DOHH2 (cell line): Measurements from ENCODE around the gene C1orf159.
"Not testable (repeated sequence)": the region's sequence is repeated elsewhere in the genome, so short reads cannot be mapped to it uniquely, and the experiment has no call there.

Experiments used
- H3F3A ChIP-seq: fragments of 200-600 bp; sonication (generic), shearing (Covaris generic); 2 replicates; pipeline ENCODE4 v1.6.0; 2016; ENCODE audit warnings: antibody characterized with exemption, mild to moderate bottlenecking; ENCODE audit not compliant: control insufficient read depth, insufficient read depth
- H3K27ac ChIP-seq: fragments of 200-600 bp; sonication (generic); 2 replicates; pipeline ENCODE4 v1.5.1; 2014; ENCODE audit warnings: low read depth, mild to moderate bottlenecking, low read length, moderate library complexity
- H3K27me3 ChIP-seq: fragments of 200-600 bp; sonication (generic); 2 replicates; pipeline ENCODE4 v1.6.1; 2014; ENCODE audit warnings: mild to moderate bottlenecking, low read length, mixed read lengths; ENCODE audit not compliant: control insufficient read depth
- H3K36me3 ChIP-seq: fragments of 200-600 bp; sonication (generic); 2 replicates; pipeline ENCODE4 v1.6.1; 2014; ENCODE audit warnings: mild to moderate bottlenecking, low read length, moderate library complexity, mixed read lengths; ENCODE audit not compliant: control insufficient read depth
- H3K4me1 ChIP-seq: fragments of 200-600 bp; sonication (generic); 2 replicates; pipeline ENCODE4 v1.6.1; 2014; ENCODE audit warnings: mild to moderate bottlenecking, low read length, mixed read lengths; ENCODE audit not compliant: control insufficient read depth
- H3K4me2 ChIP-seq: fragments of 200-600 bp; sonication (generic); 2 replicates; pipeline ENCODE4 v1.6.0; 2014; ENCODE audit warnings: mild to moderate bottlenecking, low read length, moderate library complexity
- H3K4me3 ChIP-seq: fragments of 200-600 bp; sonication (generic); 2 replicates; pipeline ENCODE4 v1.5.1; 2014; ENCODE audit warnings: mild to moderate bottlenecking, low read length, mixed read lengths
- H3K79me2 ChIP-seq: fragments of 200-600 bp; sonication (generic); 2 replicates; pipeline ENCODE4 v1.6.1; 2014; ENCODE audit warnings: mild to moderate bottlenecking, low read length, mixed read lengths; ENCODE audit not compliant: control insufficient read depth
- H3K9me2 ChIP-seq: fragments of 200-600 bp; sonication (generic); replicated peaks from 2 replicates; pipeline ENCODE4 v1.6.1; 2014; ENCODE audit warnings: mild to moderate bottlenecking, low read length, mixed read lengths; ENCODE audit not compliant: control insufficient read depth
- H3K9me3 ChIP-seq: fragments of 200-600 bp; sonication (generic); 2 replicates; pipeline ENCODE4 v1.6.1; 2014; ENCODE audit warnings: antibody characterized with exemption, low read length, mixed read lengths; ENCODE audit not compliant: control insufficient read depth, insufficient read depth
- H4K20me1 ChIP-seq: fragments of 200-600 bp; sonication (generic); 2 replicates; pipeline ENCODE4 v1.6.0; 2014; ENCODE audit warnings: low read depth, mild to moderate bottlenecking, antibody characterized with exemption, low read length, moderate library complexity; ENCODE audit not compliant: control insufficient read depth, insufficient read depth
- EZH2phosphoT487 ChIP-seq: fragments of 200-600 bp; sonication (generic); IDR thresholded peaks from 2 replicates; pipeline ENCODE4 v1.6.1; 2017; ENCODE audit warnings: borderline replicate concordance, mild to moderate bottlenecking, antibody characterized with exemption, low read length, moderate library complexity, mixed read lengths
- TF ChIP-seq, protein P1 (sequence below): fragments of 200-600 bp; sonication (generic); IDR thresholded peaks from one replicate; pipeline ENCODE4 v1.5.1; 2014; ENCODE audit warnings: antibody characterized with exemption, mild to moderate bottlenecking, low read depth, low read length; ENCODE audit not compliant: poor library complexity, severe bottlenecking

The C1orf159 gene

DNA sequence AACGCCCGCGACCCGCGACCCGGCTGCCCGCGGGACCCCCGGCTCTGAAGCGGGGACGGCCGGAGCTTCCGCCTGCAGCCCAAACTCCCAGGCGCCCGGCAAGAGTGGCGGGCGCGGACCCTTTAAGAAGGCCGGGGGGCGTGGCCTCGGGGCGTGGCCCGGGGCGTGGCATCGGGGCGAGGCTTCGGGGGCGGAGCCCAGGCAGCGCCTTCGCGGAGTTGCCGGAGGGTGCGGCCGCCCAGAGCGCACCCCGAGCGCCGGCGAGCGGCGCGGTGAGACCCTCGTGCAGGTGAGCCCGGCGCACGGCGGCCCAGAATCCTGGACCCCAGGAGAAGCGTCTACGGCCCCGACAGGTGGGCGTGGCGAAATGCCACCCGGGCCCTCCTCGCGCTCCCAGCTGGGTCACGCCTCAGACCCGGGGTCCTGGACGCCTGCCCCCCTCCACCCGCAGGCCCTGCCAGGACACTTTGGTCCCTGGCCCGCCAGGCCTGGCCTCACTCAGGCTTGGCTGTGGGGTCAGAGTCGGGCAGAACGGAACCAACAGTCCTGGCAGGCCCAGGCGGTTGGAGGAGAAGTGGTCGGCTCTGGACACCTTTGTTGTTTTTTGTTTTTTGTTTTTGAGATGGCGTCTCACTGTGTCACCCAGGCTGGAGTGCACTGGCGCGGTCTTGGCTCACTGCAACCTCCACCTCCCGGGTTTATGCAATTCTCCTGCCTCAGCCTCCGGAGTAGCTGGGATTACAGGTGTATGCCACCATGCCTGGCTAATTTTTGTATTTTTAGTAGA lies 56.2 kb downstream of the C1orf159 start:
- peaks cover 56% of the 10 kb centered on the region for H3K27me3 ChIP-seq
- H3K27ac ChIP-seq = no peak overlapping the region

DNA sequence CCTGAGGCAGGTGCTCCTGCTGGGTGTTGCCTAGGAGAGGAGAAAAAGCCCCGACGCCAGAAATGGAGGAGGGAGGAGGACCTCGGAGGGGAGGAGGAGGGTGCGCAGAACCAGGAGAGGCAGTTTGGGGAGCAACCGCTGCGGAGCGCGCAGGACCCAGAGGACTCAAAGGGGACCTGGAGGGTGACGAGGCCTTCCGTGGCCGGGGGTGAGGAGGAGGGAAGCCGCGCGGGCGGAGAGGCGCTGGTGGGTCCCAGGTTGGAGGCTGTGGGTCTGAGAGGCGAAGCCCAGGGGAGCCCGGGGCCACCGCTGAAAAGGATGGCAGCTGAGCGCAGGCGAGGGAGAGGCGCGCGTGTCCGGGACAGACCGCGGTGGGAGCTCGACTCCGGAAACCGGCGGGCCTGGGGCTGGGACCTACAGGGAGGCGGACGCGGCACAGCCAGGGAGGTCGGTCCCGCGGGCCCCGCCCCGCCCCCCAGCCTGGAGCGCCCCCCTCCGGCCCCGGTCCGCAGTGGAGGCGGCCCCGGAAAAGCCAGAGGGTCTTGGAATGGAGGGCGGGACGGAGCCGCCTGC lies 56.9 kb downstream of the C1orf159 start:
- Histone ChIP-seq H3K9me3 (no peaks in the 10 kb centered on the region), H3K4me3 (peak overlapping the region; percentile 63), H4K20me1 (no peaks in the 10 kb centered on the region), H3K79me2 (no peaks in the 10 kb centered on the region), H3F3A (no peaks in the 10 kb centered on the region), H3K4me2 (peak overlapping the region; percentile 73), H3K36me3 (no peaks in the 10 kb centered on the region), H3K27me3 (peaks cover 51% of the 10 kb centered on the region), H3K27ac (no peak overlapping the region), H3K9me2 (no peaks in the 10 kb centered on the region), H3K4me1 (peaks cover 21% of the 10 kb centered on the region)
- 0 out of 2 replicates have a peak, but pooled peaks have one; percentile 43 for TF ChIP-seq EZH2phosphoT487
- TF ChIP-seq, protein P1, sequence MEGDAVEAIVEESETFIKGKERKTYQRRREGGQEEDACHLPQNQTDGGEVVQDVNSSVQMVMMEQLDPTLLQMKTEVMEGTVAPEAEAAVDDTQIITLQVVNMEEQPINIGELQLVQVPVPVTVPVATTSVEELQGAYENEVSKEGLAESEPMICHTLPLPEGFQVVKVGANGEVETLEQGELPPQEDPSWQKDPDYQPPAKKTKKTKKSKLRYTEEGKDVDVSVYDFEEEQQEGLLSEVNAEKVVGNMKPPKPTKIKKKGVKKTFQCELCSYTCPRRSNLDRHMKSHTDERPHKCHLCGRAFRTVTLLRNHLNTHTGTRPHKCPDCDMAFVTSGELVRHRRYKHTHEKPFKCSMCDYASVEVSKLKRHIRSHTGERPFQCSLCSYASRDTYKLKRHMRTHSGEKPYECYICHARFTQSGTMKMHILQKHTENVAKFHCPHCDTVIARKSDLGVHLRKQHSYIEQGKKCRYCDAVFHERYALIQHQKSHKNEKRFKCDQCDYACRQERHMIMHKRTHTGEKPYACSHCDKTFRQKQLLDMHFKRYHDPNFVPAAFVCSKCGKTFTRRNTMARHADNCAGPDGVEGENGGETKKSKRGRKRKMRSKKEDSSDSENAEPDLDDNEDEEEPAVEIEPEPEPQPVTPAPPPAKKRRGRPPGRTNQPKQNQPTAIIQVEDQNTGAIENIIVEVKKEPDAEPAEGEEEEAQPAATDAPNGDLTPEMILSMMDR = peak; percentile 62

More for the DNA sequence above, 56.2 kb downstream of the C1orf159 start:
- Histone ChIP-seq H3K79me2 (no peaks in the 10 kb centered on the region), H3K4me1 (peaks cover 25% of the 10 kb centered on the region), H3F3A (no peaks in the 10 kb centered on the region), H4K20me1 (no peaks in the 10 kb centered on the region), H3K36me3 (no peaks in the 10 kb centered on the region), H3K4me2 (peak overlapping the region; percentile 73), H3K9me2 (no peaks in the 10 kb centered on the region), H3K9me3 (no peaks in the 10 kb centered on the region), H3K4me3 (peak overlapping the region; percentile 63)
- TF ChIP-seq, protein P1 = no peak
- TF ChIP-seq EZH2phosphoT487 = no peak; the same call in 1 of the 2 replicates

DNA sequence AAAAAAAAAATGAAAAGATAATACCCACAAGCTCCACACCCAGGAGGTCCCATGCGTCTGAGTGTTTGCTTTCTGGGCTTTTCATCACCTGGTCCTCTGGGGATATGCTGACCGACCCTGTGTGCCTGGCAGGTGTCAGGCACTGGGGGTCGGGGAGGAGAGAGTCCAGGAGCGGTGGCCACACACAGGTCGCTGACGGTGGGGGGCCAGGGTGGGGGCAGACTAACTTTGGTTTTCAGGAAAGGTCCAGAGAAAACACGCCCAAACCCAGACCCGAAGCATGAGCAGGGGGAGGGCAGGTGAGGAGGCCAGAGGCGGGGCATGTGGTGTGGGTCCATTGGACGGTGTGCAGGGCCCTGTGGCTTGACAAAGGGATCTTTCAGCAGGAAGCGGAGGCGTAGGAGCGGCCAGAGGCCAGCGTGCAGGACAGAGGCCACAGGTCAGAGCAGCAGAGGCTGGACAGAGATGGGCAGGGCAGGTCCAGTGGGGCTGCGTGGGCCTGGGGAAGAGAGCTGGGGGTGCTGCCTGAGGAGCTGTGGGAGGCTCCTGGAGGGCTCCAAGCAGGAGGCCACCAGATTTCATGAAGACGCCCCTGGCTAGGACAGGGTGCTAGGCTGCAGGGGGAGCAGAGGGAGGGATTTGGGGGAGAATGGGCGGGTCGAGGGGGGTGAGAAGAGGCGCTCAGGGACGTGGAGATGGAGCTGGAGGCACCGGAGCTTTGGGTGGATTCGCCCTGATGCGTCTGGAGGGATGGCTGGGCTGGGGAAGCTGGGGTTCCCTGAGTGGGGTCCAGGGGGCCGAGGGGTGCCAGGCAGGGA lies 57.6 kb downstream of the C1orf159 start:
- Histone ChIP-seq H3K27ac (no peak overlapping the region), H3F3A (no peaks in the 10 kb centered on the region), H3K79me2 (no peaks in the 10 kb centered on the region), H3K36me3 (no peaks in the 10 kb centered on the region), H3K4me3 (peak overlapping the region; percentile 63), H3K4me1 (peaks cover 16% of the 10 kb centered on the region), H4K20me1 (no peaks in the 10 kb centered on the region), H3K27me3 (peaks cover 48% of the 10 kb centered on the region), H3K9me2 (no peaks in the 10 kb centered on the region), H3K4me2 (peak overlapping the region; percentile 73), H3K9me3 (no peaks in the 10 kb centered on the region)
- no peak for TF ChIP-seq EZH2phosphoT487
- TF ChIP-seq, protein P1 = no peak

DNA sequence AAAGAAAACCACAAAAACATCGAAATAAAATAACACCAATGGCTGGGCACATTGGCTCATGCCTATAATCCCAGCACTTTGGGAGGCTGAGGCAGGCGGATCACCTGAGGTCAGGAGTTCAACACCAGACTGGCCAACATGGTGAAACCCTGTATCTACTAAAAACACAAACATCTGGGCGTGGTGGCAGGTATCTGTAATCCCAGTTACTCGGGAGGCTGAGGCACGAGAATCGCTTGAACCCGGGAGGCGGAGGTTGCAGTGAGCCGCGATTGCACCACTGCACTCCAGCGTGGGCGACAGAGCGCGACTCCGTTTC lies 58.2 kb downstream of the C1orf159 start:
- H3K9me2 ChIP-seq, H3K9me3 ChIP-seq, H3K79me2 ChIP-seq, H3K4me2 ChIP-seq, H3K36me3 ChIP-seq, H3K4me3 ChIP-seq, H4K20me1 ChIP-seq, H3K27ac ChIP-seq, H3F3A ChIP-seq: not testable (repeated sequence)
- peaks cover 16% of the 10 kb centered on the region for H3K4me1 ChIP-seq
- peaks cover 42% of the 10 kb centered on the region for H3K27me3 ChIP-seq
